SH-SY5Y (cell line): ENCODE results near the gene CRYBG1.

Experiments used
- GATA2 ChIP-seq: IDR thresholded peaks from 2 replicates; pipeline ENCODE4 v1.6.1; 2011; ENCODE audit warnings: mild to moderate bottlenecking, low read depth, low read length
- GATA3 ChIP-seq: IDR thresholded peaks from 2 replicates; pipeline ENCODE4 v1.6.1; 2011; ENCODE audit warnings: low read depth, mild to moderate bottlenecking, low read length, moderate library complexity

DNA sequence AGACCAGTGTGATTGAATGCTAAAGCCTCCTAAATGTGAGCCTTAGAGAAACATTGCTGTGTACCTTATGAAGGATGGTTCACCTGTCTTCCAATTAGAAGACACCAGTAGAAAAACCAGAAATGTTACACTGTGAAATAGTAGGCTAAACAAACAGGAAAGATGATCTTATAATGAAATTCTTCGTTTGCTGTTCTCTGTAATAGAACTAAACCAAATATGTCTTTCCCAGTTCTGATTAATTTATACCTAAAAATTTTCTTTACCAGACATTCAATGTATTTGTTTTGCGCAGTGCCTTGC lies 154.0 kb downstream of the CRYBG1 start:
- TF ChIP-seq GATA2 (no peak), GATA3 (no peak)
